NT2/D1 (cell line): ENCODE data around the gene GRIN2D.

Source experiments
- SUZ12 ChIP-seq: IDR thresholded peaks from 2 replicates; pipeline ENCODE4 v1.6.1; 2011; ENCODE audit not compliant: insufficient read length, insufficient read depth; ENCODE audit errors: extremely low read depth
- ZNF274 ChIP-seq: IDR thresholded peaks from 2 replicates; pipeline ENCODE4 v1.6.1; 2011; ENCODE audit warnings: mild to moderate bottlenecking, low read depth, low read length

DNA sequence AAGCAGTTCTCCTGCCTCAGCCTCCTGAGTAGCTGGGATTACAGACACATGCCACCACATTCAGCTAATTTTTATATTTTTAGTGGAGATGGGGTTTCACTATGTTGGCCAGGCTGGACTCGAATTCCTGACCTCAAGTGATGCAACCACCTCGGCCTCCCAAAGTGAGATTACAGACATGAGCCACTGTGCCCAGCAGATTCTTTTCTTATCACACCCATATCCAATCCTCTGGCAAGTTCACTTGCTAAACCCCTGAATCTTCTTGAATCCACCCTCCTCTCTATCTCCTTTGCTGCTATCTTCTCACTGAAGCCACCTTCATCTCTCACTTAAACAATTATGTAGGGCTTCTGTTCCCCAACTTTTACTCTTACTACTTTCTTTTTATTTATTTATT is 47.3 kb upstream of the GRIN2D start:
- TF ChIP-seq ZNF274 (no peak), SUZ12 (no peak)
